Activated CD4-positive, alpha-beta T cell treated with anti-CD3 and anti-CD28 coated beads, Interleukin-2, Interleukin-6, amounts not matched to agents 100 ng/mL and 50 ng/mL, durations not matched to agents 16 hours and 8 hours (primary cell): ENCODE results near the gene BEAN1.

Experiments used
- DNase-seq: peaks from one replicate; pipeline ENCODE4 v3.0.0-alpha.2; 2020

Gene BEAN1

GRCh38 chr16:66395806-66396555 is 31.1 kb upstream of the BEAN1 start:
- DNase-seq: no peak

GRCh38 chr16:66397736-66398433 is 29.2 kb upstream of the BEAN1 start:
- no peak for DNase-seq

GRCh38 chr16:66399031-66399430 is 28.1 kb upstream of the BEAN1 start:
- no peak for DNase-seq

- no peak for DNase-seq
Observed at GRCh38 chr16:66399930-66400329, 27.2 kb upstream of the BEAN1 start.

GRCh38 chr16:66400503-66401380 is 26.4 kb upstream of the BEAN1 start:
- DNase-seq: no peak

GRCh38 chr16:66401610-66402009 is 25.5 kb upstream of the BEAN1 start:
- no peak for DNase-seq

- DNase-seq: no peak
Observed at GRCh38 chr16:66402166-66402565, 24.9 kb upstream of the BEAN1 start.

- DNase-seq: no peak
Observed at GRCh38 chr16:66402591-66403230, 24.4 kb upstream of the BEAN1 start.

GRCh38 chr16:66403531-66404145 is 23.5 kb upstream of the BEAN1 start:
- no peak for DNase-seq

GRCh38 chr16:66405057-66405783 is 21.9 kb upstream of the BEAN1 start:
- no peak for DNase-seq

GRCh38 chr16:66406534-66407221 is 20.4 kb upstream of the BEAN1 start:
- peak; percentile 90 for DNase-seq

GRCh38 chr16:66408163-66409048 is 18.7 kb upstream of the BEAN1 start:
- DNase-seq: peak; percentile 53

GRCh38 chr16:66409156-66409555 is 17.9 kb upstream of the BEAN1 start:
- no peak for DNase-seq

- no peak for DNase-seq
Observed at GRCh38 chr16:66412182-66412581, 14.9 kb upstream of the BEAN1 start.

GRCh38 chr16:66414891-66415290 is 12.2 kb upstream of the BEAN1 start:
- no peak for DNase-seq

GRCh38 chr16:66416136-66416535 is 11.0 kb upstream of the BEAN1 start:
- DNase-seq: no peak

- no peak for DNase-seq
Observed at GRCh38 chr16:66416939-66417700, 10.0 kb upstream of the BEAN1 start.

GRCh38 chr16:66418165-66418962 is 8.7 kb upstream of the BEAN1 start:
- peak; percentile 15 for DNase-seq
